Activated T-cell treated with anti-CD3 and anti-CD28 coated beads for 48 hours (primary cell): ENCODE measurements around the gene AHRR.
"Not testable (repeated sequence)": the region's sequence is repeated elsewhere in the genome, so short reads cannot be mapped to it uniquely, and the experiment has no call there.

ENCODE experiments used
- DNase-seq: peaks from one replicate; pipeline ENCODE4 v3.0.0-alpha.2; 2020; ENCODE audit warnings: low read depth

AHRR gene

DNA sequence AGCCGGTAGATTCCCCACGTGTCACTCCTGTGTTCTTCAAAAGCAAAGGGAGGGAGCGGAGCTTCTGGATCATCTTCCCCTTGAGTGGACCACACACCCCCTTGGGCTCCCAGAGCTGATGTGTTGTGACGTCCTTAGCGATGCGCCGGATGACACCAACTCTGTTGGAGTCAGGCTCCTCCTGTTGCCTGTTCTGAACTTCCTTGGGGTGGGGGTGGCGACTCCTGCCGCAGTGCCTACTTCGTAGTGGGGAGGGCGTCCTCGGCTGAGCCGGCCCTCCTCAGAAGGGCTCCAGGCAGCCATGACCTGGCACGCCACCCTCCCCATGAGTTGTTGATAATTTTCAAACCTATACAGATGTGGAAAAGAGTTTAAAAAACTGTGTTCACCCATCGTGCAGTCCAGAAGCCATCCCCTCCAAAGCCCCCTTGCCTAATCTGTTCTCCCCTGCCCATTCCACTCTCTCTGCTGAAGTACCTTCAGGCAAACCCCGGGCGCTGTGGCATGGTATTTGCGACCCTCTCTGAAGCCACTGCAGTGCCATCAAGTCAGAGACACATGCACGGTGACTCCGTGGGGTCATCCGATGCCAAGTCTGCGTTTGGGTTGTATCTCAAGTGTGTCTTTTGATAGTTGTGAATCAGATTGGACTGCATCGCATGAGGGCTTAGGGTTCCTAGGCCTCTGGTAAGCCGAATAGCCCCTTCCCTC is 138.2 kb downstream of the AHRR start:
- DNase-seq = no peak

DNA sequence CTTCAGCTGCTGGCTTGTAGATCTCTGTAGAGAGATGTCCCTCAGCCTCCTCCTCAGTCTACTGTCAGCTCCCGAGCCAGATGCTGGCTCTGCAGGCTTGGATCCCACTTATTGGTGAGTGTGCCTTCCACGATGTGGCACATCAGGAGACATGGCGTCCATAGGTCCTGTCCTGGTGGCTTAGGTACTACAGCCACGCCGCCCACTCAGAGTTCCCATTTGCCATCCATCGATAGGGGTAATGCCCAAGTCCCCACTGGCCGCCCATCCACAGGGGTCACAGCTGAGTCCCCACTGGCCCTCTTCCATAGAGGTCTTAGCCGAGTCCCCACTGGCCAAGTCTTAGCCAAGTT is 138.7 kb downstream of the AHRR start:
- DNase-seq = no peak

DNA sequence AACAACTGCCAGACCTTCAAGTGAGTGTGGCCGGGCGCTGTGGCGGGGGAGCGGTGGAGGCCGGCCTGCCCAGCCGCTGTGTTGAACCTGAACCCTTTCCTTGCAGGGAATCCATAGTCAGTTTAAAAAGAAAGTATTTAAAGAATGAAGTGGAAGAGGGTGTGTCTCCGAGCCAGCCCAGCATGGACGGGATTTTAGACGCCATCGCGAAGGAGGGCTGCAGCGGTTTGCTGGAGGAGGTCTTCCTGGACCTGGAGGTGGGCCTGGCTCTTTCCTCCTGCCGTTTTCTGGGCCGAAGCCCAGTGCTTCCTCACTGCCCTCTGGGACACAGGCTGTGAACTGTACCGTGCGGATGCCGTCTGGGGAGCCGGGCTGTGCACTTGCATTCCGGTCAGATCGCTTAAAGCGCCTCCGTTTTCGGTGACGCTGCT is 140.6 kb downstream of the AHRR start:
- DNase-seq = no peak

DNA sequence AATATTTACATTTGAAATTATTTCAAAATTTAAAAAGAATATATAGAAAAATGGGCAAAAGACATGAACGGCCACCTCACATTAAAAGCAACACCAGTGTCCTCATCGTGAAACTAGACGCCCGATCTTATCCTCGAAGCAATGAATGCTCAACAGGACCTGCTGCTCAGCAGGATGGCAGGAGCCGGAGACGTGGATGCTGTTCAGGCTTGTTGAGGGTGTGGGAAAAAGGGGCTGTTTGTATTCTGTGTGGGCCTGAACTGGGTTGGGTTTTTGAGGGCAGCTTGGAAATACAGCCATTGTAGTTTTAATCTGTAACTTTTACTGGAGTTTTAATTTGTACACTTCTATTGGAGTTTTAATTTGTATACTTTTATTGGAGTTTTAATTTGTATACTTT is 141.8 kb downstream of the AHRR start:
- no peak for DNase-seq

DNA sequence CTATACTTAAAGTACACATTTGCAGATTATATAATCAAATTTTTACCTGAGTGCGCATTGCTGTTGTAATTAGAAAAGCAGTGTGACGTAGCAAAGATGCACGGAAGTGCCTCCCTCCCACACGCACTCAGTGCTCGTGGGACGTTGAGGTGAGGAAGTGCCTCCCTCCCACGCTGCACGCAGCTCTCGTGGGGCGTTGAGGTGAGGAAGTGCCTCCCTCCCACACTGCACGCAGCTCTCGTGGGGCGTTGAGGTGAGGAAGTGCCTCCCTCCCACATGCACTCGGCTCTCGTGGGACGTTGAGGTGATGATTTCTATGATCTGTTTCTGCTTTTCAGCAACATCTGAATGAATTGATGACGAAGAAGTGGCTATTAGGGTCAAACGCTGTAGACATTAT is 142.4 kb downstream of the AHRR start:
- DNase-seq = peak; percentile 41

DNA sequence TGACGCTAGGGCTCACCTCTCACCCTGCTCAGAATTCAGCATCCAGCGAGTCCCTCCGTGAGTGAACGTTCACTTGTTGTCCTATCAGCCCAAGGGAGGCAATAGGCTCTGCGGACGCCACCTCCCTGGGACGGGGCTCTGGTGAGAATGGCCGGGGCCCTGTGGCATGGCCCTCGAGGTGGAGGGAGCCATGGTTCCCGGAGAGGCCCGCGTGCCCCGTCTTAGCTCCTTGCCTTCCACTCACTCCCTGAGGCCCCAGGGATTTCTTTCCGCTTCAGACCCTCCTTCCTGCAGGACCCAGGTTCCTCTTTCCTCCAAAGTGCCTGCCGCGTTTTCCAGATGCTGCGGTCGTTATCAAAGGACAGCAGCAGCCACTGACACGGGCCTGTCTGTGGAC is 142.9 kb downstream of the AHRR start:
- no peak for DNase-seq

DNA sequence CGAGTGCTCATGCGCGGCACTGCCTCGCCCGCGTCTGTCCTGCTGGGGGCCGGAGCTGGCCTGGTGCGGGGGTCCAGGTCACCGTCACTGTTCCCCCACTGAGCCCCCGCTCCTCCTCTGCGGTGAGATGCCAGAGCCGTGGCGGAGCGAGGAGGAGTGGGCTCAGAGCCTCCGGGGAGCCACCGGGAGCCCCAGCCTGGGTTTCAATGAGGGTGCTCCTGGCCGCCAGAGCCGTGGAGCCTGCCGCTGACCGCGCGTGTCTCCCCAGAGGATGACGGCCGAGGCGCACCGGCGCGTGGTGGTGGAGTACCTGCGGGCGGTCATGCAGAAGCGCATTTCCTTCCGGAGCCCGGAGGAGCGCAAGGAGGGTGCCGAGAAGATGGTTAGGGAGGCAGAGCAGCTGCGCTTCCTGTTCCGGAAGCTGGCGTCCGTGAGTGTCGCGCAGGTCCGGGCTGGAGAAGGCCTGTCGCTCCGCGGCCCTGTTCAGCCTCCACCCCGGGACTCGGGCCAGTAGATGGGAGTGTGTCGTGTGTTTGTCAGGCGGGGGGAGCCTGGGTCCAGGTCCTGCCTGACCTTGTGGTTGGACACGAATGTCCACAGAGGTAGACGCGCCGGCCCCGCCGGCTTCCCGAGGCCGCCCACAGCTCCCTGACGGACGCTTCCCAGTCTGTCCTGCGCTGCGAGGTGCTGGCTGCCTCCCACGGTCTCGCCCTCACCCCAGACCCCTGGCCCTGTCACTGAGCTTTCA is 143.5 kb downstream of the AHRR start:
- no peak for DNase-seq

DNA sequence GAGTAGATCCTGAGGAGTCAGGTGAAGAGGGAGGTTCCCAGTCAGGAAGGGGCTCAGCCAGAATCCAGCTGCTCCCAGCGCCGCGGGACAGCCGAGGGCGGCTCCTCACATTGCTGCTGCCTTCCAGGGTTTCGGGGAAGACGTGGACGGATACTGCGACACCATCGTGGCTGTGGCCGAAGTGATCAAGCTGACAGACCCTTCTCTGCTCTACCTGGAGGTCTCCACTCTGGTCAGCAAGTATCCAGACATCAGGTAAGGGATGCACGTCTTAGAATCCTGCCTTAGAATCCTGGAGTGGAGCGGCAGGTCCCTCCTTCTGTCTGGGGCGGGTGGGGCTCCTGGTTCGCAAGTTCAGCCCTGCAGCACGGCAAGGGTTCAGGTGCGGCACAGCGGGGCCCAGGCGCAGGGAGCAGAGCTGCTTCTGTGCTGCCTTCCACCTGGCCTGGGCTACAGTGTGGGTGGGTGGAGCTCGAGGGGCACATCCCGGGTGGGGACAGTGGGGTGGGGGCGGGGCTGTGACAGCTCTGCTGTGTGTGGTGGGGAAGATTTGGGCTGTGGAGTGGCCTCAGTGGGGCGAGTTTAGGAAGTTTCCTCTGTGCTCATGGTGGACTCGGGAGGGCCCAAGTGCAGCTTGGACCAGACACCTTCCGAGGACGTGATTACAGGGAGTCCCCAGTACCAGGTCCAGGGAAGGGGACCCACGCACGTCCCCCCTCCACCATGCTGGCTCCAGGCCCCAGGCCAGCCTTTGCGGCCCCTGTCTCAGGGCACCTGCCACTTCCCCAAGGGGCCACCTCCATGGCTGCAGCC is 144.3 kb downstream of the AHRR start:
- DNase-seq = no peak

DNA sequence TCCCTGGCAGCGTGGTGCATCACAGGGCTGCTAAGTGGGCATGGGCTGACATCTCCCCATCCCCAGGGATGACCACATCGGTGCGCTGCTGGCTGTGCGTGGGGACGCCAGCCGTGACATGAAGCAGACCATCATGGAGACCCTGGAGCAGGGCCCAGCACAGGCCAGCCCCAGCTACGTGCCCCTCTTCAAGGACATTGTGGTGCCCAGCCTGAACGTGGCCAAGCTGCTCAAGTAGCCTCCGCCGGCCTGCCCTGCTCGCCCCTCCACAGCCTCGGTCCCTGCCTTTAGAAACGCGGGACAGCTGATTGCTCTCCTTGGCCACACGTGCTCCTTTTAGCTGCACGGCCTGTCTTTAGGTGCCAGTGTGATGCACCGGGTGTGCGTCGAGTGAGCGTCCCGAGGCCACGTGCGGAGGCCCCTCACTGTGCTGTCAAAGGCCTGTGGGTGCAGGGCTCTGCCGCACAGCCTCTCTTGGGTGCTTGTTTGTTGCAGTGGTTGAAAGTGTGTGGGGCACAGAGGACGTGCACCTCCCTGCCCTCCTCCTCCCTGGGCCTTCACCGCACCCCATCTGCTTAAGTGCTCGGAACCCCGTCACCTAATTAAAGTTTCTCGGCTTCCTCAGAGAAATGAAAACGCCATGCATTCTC is 145.3 kb downstream of the AHRR start:
- DNase-seq = no peak

DNA sequence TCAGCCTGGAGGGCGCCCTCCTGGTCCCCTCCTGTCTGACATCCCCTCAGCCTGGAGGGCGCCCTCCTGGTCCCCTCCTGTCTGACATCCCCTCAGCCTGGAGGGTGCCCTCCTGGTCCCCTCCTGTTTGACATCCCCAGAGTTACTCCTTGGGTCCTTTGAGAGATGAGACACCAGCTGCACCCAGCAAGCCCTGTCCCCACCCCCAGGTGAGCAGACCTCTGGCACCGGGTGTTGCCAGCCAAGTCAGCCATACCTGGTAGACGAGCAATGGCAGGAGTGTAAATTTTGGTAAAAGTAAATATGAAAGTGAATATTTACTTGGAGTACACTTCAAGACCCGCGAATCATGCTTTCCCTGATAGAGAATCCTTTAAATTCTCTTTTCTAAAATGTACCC is 146.9 kb downstream of the AHRR start:
- DNase-seq = no peak

DNA sequence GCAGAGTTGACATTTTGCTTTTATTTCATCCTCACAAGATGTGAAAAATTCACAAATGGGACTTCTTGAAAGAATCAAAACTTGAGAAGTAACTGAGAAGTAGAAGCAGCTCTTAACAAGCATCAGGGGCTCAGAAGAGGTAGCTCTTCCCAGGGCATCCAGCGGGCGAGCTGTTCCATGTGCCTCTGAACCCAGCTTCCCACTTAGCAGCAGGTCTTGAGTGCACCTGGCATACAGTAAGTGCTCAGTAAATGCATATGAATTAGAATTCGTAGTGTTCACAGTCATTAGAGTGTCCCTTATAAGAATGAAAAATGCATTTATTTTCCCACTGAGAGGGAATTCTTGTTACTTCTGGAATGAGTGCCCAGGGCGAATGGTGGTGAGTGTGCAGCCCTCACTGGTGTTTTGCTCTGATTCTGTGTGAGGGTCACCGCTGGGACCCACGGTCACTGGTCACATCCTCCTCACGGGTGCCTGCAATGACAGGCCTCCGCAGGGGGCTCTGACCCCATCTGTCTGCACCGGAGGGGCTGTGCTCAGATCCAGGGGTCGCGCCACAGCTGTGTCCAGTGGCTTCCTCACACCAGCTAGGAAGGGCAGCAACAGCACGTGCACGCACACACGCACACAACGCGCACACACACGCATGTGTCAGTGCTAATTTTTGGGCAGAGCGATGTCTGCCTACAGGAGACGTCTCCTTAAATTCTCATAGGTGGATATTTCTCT is 148.4 kb downstream of the AHRR start:
- DNase-seq = no peak

DNA sequence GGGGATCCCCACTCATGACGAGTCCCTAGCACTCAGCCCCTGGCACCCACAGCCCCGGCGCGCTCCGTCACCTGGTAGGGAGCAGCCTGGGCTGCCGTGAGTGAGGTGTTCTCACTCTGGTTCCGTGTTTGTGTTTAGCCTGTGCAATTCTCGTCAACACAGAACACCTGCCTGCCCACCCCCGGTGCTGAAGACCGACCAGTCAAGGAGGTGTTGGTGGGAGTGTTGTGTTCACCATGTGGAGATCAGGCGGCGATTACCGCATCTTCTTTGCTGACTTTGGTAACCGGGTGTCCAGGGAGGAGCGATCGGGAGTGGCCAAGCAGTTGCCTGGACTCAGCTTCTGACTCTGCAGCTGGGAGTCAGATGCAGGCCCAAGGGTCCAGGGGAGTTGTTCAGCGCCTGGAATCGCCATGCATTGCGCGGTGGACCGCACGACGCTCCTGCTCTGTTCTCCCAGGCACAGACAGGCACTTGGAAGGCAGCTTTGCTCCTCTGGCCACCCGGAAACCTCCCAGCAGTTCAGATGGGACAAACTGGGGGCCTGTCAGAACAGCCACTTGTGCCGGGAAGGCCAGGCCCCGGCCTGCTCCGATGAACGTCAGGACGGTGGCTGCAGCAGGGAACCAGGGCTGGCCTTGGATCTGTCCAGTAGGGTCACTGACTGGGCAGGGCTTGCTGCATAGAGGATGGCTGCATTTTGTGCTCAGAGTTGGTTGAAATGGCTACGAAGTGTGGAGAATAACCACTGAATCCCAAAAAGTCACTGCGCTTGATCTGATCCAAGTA is 149.6 kb downstream of the AHRR start:
- DNase-seq = no peak

DNA sequence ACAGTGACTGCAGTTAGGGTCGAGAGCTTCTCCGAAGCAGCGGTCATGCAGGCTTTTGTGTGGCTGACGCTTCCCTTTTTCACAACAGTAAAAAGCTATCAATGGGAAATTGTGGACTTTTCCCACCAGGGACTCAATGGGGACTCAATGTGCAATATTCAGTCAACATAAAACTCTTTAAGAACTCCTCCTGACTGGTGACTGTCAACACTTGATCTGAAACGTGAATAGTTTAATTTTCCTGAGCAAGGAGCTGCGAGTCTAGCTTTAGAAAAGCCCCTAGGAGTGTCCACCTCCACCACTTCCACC is 150.2 kb downstream of the AHRR start:
- no peak for DNase-seq

DNA sequence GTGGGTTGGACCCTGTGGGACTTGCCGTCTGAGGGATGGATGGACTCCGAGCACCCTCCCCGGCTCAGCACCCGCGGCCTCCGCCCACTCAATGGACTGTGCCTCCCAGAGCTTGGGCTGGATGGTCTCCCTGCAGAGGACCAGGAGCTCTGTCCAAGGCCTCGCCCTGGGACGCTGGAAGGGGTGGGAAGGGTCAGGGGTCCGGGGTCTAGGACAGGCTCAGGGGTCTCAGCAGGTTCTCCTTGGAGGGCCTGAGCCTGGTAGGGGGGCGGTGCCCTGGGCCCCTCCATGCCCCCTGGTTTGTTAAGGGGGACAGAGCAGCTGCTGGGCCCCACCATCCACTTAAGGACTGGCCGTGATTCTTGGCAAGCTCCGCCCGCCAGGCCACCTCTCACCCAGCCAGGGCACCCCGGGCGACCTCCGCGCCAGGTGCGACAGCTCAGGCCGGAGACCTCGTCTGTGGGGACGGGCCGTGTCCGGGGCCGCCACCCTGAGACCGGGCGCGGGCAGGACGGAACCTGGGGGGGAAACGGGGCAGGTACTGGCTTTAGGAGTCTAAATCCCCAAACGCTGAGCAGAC is 150.7 kb downstream of the AHRR start:
- no peak for DNase-seq

DNA sequence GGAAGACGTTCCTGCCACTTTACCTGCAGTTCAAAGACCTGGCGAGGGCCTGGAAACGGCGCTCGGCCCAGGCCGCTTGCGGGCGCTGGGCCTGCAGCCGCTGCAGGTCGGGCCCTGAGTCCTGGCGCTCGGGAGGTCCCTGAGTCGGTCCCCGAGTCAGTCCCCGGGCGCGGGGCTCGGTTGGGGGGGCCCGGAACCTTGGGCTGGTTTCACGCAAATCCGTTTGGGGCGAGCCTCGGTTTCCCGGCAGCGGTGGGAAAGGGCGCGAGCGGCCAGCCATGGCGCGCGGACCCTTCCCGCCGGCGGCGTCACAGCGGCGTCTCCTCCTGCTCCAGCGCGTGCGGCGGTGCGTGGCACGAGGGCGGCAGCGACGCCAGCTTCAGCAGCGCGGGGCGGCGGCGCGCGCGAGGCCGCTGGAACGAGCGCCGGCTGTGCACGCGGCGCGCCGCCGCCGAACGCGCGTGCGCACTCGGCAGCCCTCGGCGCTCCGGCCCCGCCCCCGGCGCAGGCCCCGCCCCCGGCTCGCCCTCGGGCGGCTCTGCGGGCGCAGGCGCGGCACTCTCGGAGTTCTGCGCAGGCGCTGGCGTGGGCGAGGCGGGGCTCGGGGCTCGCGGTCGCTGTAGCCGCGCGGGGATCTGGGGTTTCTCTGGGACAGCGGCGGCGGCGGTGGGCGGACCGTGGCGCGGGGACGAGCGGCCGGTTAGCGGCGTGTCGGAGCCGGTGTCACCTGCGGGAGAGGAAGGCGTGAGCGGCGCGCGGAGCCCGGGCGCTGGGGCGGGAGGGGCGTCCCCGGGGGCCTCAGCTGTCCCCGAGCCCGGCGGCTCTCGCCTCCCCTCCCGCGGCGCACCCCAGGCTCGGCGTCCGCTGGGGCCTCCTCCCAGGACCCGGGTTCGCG is 151.4 kb downstream of the AHRR start:
- peak; percentile 90 for DNase-seq

DNA sequence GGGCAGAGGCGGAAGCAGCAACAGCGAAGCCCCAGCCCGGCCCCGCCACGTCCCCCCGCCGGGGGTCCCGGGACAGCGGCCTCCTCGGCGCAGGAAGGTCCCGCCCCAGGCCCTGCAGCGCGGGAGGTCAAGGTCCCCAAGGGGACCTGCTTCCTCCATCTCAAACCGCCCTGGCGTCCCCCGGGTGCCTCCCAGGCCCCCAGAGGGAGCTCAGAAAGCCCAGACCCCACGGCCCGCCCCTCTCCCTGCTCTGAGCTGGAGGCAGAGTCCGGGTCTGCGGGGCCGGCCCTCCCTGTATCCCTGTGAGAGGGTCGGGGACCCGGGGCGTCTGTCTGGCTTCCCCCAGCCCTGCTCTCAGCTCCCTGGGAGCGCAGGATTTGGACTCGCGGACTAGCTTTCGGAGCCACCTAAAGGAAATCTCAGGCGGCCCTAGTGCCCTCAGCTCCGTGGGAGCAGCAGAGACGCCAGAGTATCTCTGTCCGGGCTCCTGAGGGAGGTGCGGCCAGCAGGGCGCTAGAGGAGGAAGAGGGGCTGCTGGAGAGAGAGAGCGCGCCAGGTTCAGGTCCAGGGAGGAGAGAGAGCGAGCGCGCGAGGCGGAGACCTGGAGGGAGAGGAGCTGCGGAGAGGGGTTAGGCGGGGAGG is 152.2 kb downstream of the AHRR start:
- DNase-seq = peak; percentile 29

DNA sequence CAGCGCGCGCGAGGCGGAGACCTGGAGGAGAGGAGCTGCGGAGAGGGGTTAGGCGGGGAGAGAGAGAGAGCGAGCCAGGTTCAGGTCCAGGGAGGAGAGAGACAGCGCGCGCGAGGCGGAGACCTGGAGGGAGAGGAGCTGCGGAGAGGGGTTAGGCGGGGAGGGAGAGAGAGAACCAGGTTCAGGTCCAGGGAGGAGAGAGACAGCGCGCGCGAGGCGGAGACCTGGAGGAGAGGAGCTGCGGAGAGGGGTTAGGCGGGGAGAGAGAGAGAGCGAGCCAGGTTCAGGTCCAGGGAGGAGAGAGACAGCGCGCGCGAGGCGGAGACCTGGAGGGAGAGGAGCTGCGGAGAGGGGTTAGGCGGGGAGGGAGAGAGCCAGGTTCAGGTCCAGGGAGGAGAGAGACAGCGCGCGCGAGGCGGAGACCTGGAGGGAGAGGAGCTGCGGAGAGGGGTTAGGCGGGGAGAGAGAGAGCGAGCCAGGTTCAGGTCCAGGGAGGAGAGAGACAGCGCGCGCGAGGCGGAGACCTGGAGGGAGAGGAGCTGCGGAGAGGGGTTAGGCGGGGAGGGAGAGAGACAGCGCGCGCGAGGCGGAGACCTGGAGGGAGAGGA is 152.8 kb downstream of the AHRR start:
- not testable (repeated sequence) for DNase-seq

DNA sequence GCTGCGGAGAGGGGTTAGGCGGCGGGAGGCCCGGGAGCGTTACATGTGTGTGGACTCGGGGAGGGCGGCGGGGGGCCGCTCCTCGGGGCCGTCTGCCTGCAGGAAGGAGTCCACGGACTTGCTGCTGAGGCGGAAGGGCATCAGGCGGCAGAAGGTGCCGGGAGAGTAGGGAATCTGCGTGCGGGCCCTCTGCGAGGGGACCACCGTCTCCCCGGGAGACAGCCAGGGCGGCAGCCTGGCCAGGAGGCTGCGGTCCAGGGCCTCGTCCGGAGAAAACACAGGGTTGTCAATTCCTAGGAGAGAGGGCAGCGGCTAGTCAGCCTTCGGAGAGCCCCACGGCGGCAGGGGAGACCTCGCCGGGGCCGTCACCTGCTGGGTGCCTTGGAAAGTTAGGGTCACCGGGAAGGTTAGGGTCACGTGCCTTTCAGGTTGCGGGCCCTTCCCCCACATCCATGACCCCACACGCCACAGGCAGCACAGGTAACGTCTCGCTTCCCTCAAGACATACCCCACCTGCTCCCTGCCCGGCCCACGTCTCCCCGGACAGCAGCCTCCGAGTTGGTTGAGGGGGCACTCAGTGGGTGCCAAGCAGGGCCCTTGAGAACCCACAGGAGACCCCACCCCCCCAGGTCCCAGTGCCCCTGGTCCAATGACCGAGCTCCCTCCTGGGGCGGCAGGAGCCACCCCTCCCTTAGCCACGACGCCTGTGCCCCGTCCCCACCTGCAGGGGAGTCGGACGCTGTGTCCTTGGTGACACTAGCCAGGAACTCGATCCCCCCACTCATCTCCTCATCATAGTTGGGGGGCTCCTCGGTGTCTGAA is 153.5 kb downstream of the AHRR start:
- no peak for DNase-seq
